Endodermal cell (in vitro differentiated cells): ENCODE results near the gene SESN1. TPM values are rescaled to one million over a fixed set of nuclear protein-coding genes. Genes with fewer than 3 reads are reported as not detected.

Source experiments
- DNase-seq: peaks from one replicate; pipeline ENCODE4 v3.0.0-alpha.2; 2017
- H3K27ac ChIP-seq: 2 replicates; pipeline ENCODE4 v1.5.1; 2013; ENCODE audit warnings: mild to moderate bottlenecking, low read depth, low read length, moderate library complexity
- H3K27me3 ChIP-seq: 2 replicates; pipeline ENCODE4 v1.6.1; 2013; ENCODE audit warnings: mild to moderate bottlenecking, low read length, moderate library complexity; ENCODE audit not compliant: insufficient read depth, control insufficient read depth, poor library complexity, severe bottlenecking
- H3K36me3 ChIP-seq: 2 replicates; pipeline ENCODE4 v1.7.0; 2013; ENCODE audit warnings: mild to moderate bottlenecking, low read length, moderate library complexity; ENCODE audit not compliant: control insufficient read depth, insufficient read depth
- H3K4me1 ChIP-seq: one replicate; pipeline ENCODE4 v1.7.0; 2013; ENCODE audit warnings: low read length; ENCODE audit not compliant: control insufficient read depth, insufficient read depth
- H3K4me3 ChIP-seq: 2 replicates; pipeline ENCODE4 v1.5.1; 2013; ENCODE audit warnings: mild to moderate bottlenecking, low read length, moderate library complexity
- H3K9ac ChIP-seq: 2 replicates; pipeline ENCODE4 v1.6.1; 2013; ENCODE audit warnings: mild to moderate bottlenecking, low read length, moderate library complexity; ENCODE audit not compliant: poor library complexity, severe bottlenecking; ENCODE audit errors: extremely low read depth
- H3K9me3 ChIP-seq: 2 replicates; pipeline ENCODE4 v1.6.1; 2013; ENCODE audit warnings: mild to moderate bottlenecking, low read length, moderate library complexity; ENCODE audit not compliant: control insufficient read depth
- H3K27ac Mint-ChIP-seq: 2 replicates; pipeline ENCODE4 v1.8.0; 2020; ENCODE audit warnings: mixed read lengths
- H3K27me3 Mint-ChIP-seq: 2 replicates; pipeline ENCODE4 v1.8.0; 2021; ENCODE audit warnings: mild to moderate bottlenecking, mixed read lengths; ENCODE audit not compliant: insufficient read depth
- H3K36me3 Mint-ChIP-seq: 2 replicates; pipeline ENCODE4 v1.8.0; 2020; ENCODE audit warnings: low read depth, mixed read lengths
- H3K4me1 Mint-ChIP-seq: 2 replicates; pipeline ENCODE4 v1.8.0; 2020; ENCODE audit warnings: mixed read lengths
- H3K4me3 Mint-ChIP-seq: 2 replicates; pipeline ENCODE4 v1.8.0; 2020; ENCODE audit warnings: mild to moderate bottlenecking, moderate library complexity, mixed read lengths
- H3K9me3 Mint-ChIP-seq: 2 replicates; pipeline ENCODE4 v1.8.0; 2020; ENCODE audit warnings: mild to moderate bottlenecking, mixed read lengths
- CTCF ChIP-seq: fragments of 200-600 bp; sonication (generic); conservative IDR thresholded peaks from 2 replicates; pipeline ENCODE4 v1.5.0; 2021; ENCODE audit warnings: antibody characterized with exemption, mild to moderate bottlenecking
- WGBS, 2 experiments: methylation state at CpG; one replicate each; pipeline versions ENCODE4 v1.1.5 to v1.1.7; 2013; ENCODE audit warnings: missing lambda C conversion rate in 2 of 2, mixed read lengths in 1 of 2; ENCODE audit not compliant: insufficient coverage in 1 of 2, insufficient read length in 1 of 2; 5-methylcytosine and 5-hydroxymethylcytosine counted together
- total RNA-seq, 2 donors: library from RNA; stranded (reverse); fragmentation: NEBNext Ultra II Directional in 1 of 2; extraction: Animal tissue kit (Norgen Biotek cat#: 25700) in 1 of 2; gene quantifications; 2 replicates in 1 of 2; 3 replicates in 1 of 2; pipeline ENCODE4 v1.2.1, GENCODE V29; 2021

SESN1 gene
- total RNA-seq, 2 donors from 2014 or later = 7.5 to 13.1 TPM

GRCh38 chr6:108999428-108999827 is 95.2 kb downstream of the SESN1 start:
- H3K4me3 Mint-ChIP-seq = no peak overlapping the region
- no peak for DNase-seq
- H3K4me1 Mint-ChIP-seq = peaks cover 14% of the 10 kb centered on the region
- Histone ChIP-seq H3K9me3 (no peaks in the 10 kb centered on the region), H3K4me1 (peaks cover 9% of the 10 kb centered on the region), H3K27me3 (no peaks in the 10 kb centered on the region), H3K27ac (no peak overlapping the region), H3K9ac (no peak overlapping the region), H3K4me3 (no peak overlapping the region), H3K36me3 (peaks cover 13% of the 10 kb centered on the region)
- no peak for TF ChIP-seq CTCF
- no peak overlapping the region for H3K27ac Mint-ChIP-seq
- no peaks in the 10 kb centered on the region for H3K36me3 Mint-ChIP-seq
- WGBS, 2 experiments = 92 to 95% methylated on average over 2 to 5 of the region's 5 CpGs
- no peaks in the 10 kb centered on the region for H3K9me3 Mint-ChIP-seq
- no peaks in the 10 kb centered on the region for H3K27me3 Mint-ChIP-seq

- Histone ChIP-seq H3K27me3 (no peaks in the 10 kb centered on the region), H3K27ac (no peak overlapping the region), H3K36me3 (peaks cover 18% of the 10 kb centered on the region), H3K9ac (no peak overlapping the region), H3K9me3 (no peaks in the 10 kb centered on the region), H3K4me1 (peaks cover 9% of the 10 kb centered on the region), H3K4me3 (no peak overlapping the region)
- H3K4me3 Mint-ChIP-seq = no peak overlapping the region
- DNase-seq = no peak
- WGBS, 2 experiments = 98 to 100% methylated on average over 2 to 3 of the region's 3 CpGs
- H3K36me3 Mint-ChIP-seq = peaks cover 6% of the 10 kb centered on the region
- H3K4me1 Mint-ChIP-seq = peaks cover 14% of the 10 kb centered on the region
- H3K9me3 Mint-ChIP-seq = no peaks in the 10 kb centered on the region
- TF ChIP-seq CTCF = no peak
- no peak overlapping the region for H3K27ac Mint-ChIP-seq
- no peaks in the 10 kb centered on the region for H3K27me3 Mint-ChIP-seq
Measured at GRCh38 chr6:108998485-108998884, 96.2 kb downstream of the SESN1 start.

- Histone ChIP-seq H3K4me1 (peaks cover 2% of the 10 kb centered on the region), H3K27me3 (no peaks in the 10 kb centered on the region), H3K9ac (no peak overlapping the region), H3K9me3 (no peaks in the 10 kb centered on the region), H3K27ac (no peak overlapping the region), H3K36me3 (peaks cover 18% of the 10 kb centered on the region), H3K4me3 (no peak overlapping the region)
- no peak for DNase-seq
- H3K9me3 Mint-ChIP-seq = no peaks in the 10 kb centered on the region
- 95% methylated on average over 1 of the region's 1 CpG; no CpG with 5 or more reads in 1 of the 2 experiments for WGBS, 2 experiments
- no peaks in the 10 kb centered on the region for H3K27me3 Mint-ChIP-seq
- H3K4me3 Mint-ChIP-seq = no peak overlapping the region
- peaks cover 13% of the 10 kb centered on the region for H3K36me3 Mint-ChIP-seq
- no peak for TF ChIP-seq CTCF
- peaks cover under 1% of the 10 kb centered on the region for H3K4me1 Mint-ChIP-seq
- H3K27ac Mint-ChIP-seq = no peak overlapping the region
Measured at GRCh38 chr6:108996208-108996607, 98.4 kb downstream of the SESN1 start.
